ENCODE measurements around the gene CDX1.

GRCh38 chr5:150206098-150206778 is 39.7 kb downstream of the CDX1 start:
- TF ChIP-seq, protein P1, sequence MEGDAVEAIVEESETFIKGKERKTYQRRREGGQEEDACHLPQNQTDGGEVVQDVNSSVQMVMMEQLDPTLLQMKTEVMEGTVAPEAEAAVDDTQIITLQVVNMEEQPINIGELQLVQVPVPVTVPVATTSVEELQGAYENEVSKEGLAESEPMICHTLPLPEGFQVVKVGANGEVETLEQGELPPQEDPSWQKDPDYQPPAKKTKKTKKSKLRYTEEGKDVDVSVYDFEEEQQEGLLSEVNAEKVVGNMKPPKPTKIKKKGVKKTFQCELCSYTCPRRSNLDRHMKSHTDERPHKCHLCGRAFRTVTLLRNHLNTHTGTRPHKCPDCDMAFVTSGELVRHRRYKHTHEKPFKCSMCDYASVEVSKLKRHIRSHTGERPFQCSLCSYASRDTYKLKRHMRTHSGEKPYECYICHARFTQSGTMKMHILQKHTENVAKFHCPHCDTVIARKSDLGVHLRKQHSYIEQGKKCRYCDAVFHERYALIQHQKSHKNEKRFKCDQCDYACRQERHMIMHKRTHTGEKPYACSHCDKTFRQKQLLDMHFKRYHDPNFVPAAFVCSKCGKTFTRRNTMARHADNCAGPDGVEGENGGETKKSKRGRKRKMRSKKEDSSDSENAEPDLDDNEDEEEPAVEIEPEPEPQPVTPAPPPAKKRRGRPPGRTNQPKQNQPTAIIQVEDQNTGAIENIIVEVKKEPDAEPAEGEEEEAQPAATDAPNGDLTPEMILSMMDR (IDR thresholded peaks at IDR 0.05): no peak
- TF ChIP-seq EZH2 (IDR thresholded peaks at IDR 0.05) (no peak), EZH2phosphoT487 (IDR thresholded peaks at IDR 0.05) (no peak)

Measured in neural progenitor cell (in vitro differentiated cells).